Memory B cell (primary cell): Measurements from ENCODE around the gene MME.
"Not testable (repeated sequence)": the region's sequence is repeated elsewhere in the genome, so short reads cannot be mapped to it uniquely, and the experiment has no call there.

Source experiments
- ATAC-seq: fragments of 150-1000 bp; cut with Tn5 transposase; 2 replicates; pipeline ENCODE4 v1.10.0; 2021; ENCODE audit warnings: low read depth, mild to moderate bottlenecking, moderate library complexity
- DNase-seq, 2 donors: peaks; one replicate each; pipeline ENCODE4 v3.0.0; 2022; ENCODE audit warnings: low spot score in 2 of 2
- H3K27ac Mint-ChIP-seq: one replicate; pipeline ENCODE4 v1.8.0; 2022; ENCODE audit warnings: mild to moderate bottlenecking, moderate library complexity, mixed read lengths
- H3K27me3 Mint-ChIP-seq: one replicate; pipeline ENCODE4 v1.8.0; 2022; ENCODE audit warnings: mixed read lengths
- H3K36me3 Mint-ChIP-seq: one replicate; pipeline ENCODE4 v1.8.0; 2022; ENCODE audit warnings: mild to moderate bottlenecking, mixed read lengths
- H3K4me1 Mint-ChIP-seq: one replicate; pipeline ENCODE4 v1.8.0; 2022; ENCODE audit warnings: mixed read lengths
- H3K4me3 Mint-ChIP-seq: one replicate; pipeline ENCODE4 v1.8.0; 2022; ENCODE audit warnings: mild to moderate bottlenecking, moderate library complexity, mixed read lengths
- H3K9me3 Mint-ChIP-seq: one replicate; pipeline ENCODE4 v1.8.0; 2022; ENCODE audit warnings: mixed read lengths

MME gene

GRCh38 chr3:155202626-155203025 is 122.5 kb downstream of the MME start:
- Mint-ChIP-seq H3K4me3 (no peak overlapping the region), H3K27me3 (no peaks in the 10 kb centered on the region), H3K9me3 (peaks cover 2% of the 10 kb centered on the region), H3K27ac (no peak overlapping the region), H3K4me1 (no peaks in the 10 kb centered on the region), H3K36me3 (peaks cover 2% of the 10 kb centered on the region)
- DNase-seq (no peak), ATAC-seq (no peak)

GRCh38 chr3:155204851-155205250 is 124.7 kb downstream of the MME start:
- H3K9me3 Mint-ChIP-seq = peaks cover 2% of the 10 kb centered on the region
- H3K4me3 Mint-ChIP-seq = no peak overlapping the region
- H3K4me1 Mint-ChIP-seq = no peaks in the 10 kb centered on the region
- H3K27ac Mint-ChIP-seq = no peak overlapping the region
- no peak for ATAC-seq
- no peaks in the 10 kb centered on the region for H3K27me3 Mint-ChIP-seq
- H3K36me3 Mint-ChIP-seq = peaks cover 2% of the 10 kb centered on the region
- DNase-seq = no peak

GRCh38 chr3:155208183-155208800 is 128.2 kb downstream of the MME start:
- H3K4me3 Mint-ChIP-seq = no peak overlapping the region
- H3K36me3 Mint-ChIP-seq = no peaks in the 10 kb centered on the region
- H3K4me1 Mint-ChIP-seq = no peaks in the 10 kb centered on the region
- no peak overlapping the region for H3K27ac Mint-ChIP-seq
- H3K9me3 Mint-ChIP-seq = no peaks in the 10 kb centered on the region
- no peak for ATAC-seq
- DNase-seq = no peak
- H3K27me3 Mint-ChIP-seq = no peaks in the 10 kb centered on the region

- H3K27me3 Mint-ChIP-seq = no peaks in the 10 kb centered on the region
- DNase-seq (no peak), ATAC-seq (no peak)
- H3K36me3 Mint-ChIP-seq = no peaks in the 10 kb centered on the region
- H3K4me1 Mint-ChIP-seq = no peaks in the 10 kb centered on the region
- no peaks in the 10 kb centered on the region for H3K9me3 Mint-ChIP-seq
- no peak overlapping the region for H3K4me3 Mint-ChIP-seq
- H3K27ac Mint-ChIP-seq = no peak overlapping the region
Observed at GRCh38 chr3:155210736-155211135, 130.6 kb downstream of the MME start.

GRCh38 chr3:155211266-155211665 is 131.1 kb downstream of the MME start:
- H3K4me3 Mint-ChIP-seq = no peak overlapping the region
- no peaks in the 10 kb centered on the region for H3K4me1 Mint-ChIP-seq
- no peak for DNase-seq
- no peaks in the 10 kb centered on the region for H3K36me3 Mint-ChIP-seq
- no peaks in the 10 kb centered on the region for H3K27me3 Mint-ChIP-seq
- H3K27ac Mint-ChIP-seq = no peak overlapping the region
- H3K9me3 Mint-ChIP-seq = no peaks in the 10 kb centered on the region
- no peak for ATAC-seq

GRCh38 chr3:155211940-155212339 is 131.8 kb downstream of the MME start:
- Mint-ChIP-seq H3K4me3 (no peak overlapping the region), H3K27ac (no peak overlapping the region), H3K4me1 (no peaks in the 10 kb centered on the region), H3K9me3 (no peaks in the 10 kb centered on the region), H3K27me3 (no peaks in the 10 kb centered on the region), H3K36me3 (no peaks in the 10 kb centered on the region)
- DNase-seq (no peak), ATAC-seq (no peak)

- not testable (repeated sequence) for H3K27ac Mint-ChIP-seq, H3K4me1 Mint-ChIP-seq, ATAC-seq, H3K9me3 Mint-ChIP-seq, DNase-seq, H3K4me3 Mint-ChIP-seq, H3K27me3 Mint-ChIP-seq, H3K36me3 Mint-ChIP-seq
Observed at GRCh38 chr3:155216007-155216406, 135.9 kb downstream of the MME start.

DNA sequence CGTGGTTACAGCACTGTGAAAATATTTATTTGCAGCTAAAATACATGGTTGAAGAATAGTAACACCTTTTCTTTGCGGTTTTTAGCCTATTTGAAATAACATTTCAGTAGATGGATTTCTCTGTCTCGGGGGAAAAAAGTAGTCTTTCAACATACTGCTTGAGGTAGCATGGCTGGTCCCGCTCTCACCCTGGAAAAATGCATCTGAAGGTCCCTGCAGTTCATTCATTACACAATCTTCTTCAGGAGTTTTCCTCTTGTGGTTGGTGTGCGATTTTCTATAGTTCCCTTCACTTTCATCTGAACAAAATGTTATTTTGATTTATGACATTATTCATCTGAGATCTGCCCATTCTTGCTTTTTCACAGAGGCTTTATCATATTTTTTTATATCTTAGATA is 137.5 kb downstream of the MME start:
- H3K27me3 Mint-ChIP-seq = no peaks in the 10 kb centered on the region
- no peak overlapping the region for H3K27ac Mint-ChIP-seq
- H3K36me3 Mint-ChIP-seq = no peaks in the 10 kb centered on the region
- no peak for DNase-seq
- no peak overlapping the region for H3K4me3 Mint-ChIP-seq
- no peaks in the 10 kb centered on the region for H3K4me1 Mint-ChIP-seq
- H3K9me3 Mint-ChIP-seq = peaks cover 5% of the 10 kb centered on the region
- no peak for ATAC-seq

GRCh38 chr3:155218462-155218861 is 138.3 kb downstream of the MME start:
- Mint-ChIP-seq H3K36me3 (no peaks in the 10 kb centered on the region), H3K27ac (no peak overlapping the region)
- no peak for ATAC-seq

DNA sequence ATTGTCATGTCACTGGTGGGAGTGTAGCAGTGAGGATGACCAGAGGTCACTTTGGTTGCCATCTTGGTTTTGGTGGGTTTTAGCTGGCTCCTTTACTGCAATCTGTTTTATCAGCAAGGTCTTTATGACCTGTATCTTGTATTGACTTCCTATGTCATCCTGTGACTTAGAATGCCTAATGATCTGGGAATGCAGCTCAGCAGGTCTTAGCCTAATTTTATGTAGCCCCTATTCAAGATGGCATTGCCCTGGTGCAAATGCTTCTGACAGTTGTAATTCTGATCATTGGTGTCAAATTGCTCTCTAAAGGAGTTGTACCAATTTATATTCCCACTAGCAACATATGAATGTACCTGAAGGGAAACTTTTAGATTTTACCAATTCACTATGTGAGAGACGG is 139.0 kb downstream of the MME start:
- Mint-ChIP-seq H3K4me3 (no peak overlapping the region), H3K36me3 (no peaks in the 10 kb centered on the region), H3K27ac (no peak overlapping the region), H3K4me1 (no peaks in the 10 kb centered on the region), H3K27me3 (no peaks in the 10 kb centered on the region), H3K9me3 (peaks cover 5% of the 10 kb centered on the region)
- ATAC-seq (no peak), DNase-seq (no peak)

More at GRCh38 chr3:155218462-155218861, 138.3 kb downstream of the MME start:
- Mint-ChIP-seq H3K4me3 (no peak overlapping the region), H3K4me1 (no peaks in the 10 kb centered on the region), H3K9me3 (peaks cover 5% of the 10 kb centered on the region), H3K27me3 (no peaks in the 10 kb centered on the region)
- no peak for DNase-seq

DNA sequence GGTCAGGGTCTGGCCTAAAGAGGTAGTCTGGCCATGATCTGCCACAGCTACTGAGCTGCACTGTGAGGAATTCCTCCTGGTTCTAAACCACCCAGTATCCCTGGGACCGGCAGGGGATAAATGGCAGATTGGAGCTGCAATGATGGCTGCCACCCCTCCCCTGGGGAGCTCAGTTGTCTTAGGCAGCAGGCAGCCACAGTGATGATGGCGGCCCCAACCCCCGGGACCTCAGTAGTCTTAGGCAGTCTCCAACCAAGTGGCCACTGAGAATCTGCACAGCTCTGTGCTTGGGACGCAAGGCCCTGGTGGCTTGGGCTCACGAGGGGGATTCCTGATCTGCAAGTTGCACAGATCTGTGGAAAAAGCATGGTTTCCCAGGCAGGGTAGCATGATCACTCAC is 145.3 kb downstream of the MME start:
- Mint-ChIP-seq H3K4me1 (no peaks in the 10 kb centered on the region), H3K9me3 (peaks cover 2% of the 10 kb centered on the region), H3K36me3 (no peaks in the 10 kb centered on the region), H3K27me3 (peaks cover 2% of the 10 kb centered on the region), H3K27ac (no peak overlapping the region), H3K4me3 (no peak overlapping the region)
- ATAC-seq (no peak), DNase-seq (no peak)

DNA sequence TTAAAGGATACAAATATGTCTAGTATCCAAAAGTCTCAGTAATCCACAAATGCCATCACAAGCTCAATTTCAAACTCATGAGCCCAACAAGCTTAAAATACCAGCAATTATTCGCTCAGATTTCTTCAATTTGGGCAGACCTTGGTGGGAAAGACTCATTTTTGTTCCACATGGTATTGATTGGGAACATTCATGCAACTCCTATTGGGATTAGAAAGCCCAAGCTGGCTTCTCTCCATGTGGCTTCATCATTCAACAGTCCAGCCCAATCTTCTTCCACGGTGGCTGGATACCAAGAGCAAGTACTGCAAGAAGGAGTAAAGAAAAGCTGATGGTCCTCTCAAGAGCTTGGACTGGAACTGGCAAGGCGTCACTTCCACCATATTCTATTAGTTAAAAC is 147.0 kb downstream of the MME start:
- H3K27me3 Mint-ChIP-seq = peaks cover 2% of the 10 kb centered on the region
- H3K4me3 Mint-ChIP-seq = no peak overlapping the region
- no peaks in the 10 kb centered on the region for H3K36me3 Mint-ChIP-seq
- ATAC-seq = no peak
- H3K27ac Mint-ChIP-seq = no peak overlapping the region
- DNase-seq = no peak
- no peaks in the 10 kb centered on the region for H3K9me3 Mint-ChIP-seq
- no peaks in the 10 kb centered on the region for H3K4me1 Mint-ChIP-seq

DNA sequence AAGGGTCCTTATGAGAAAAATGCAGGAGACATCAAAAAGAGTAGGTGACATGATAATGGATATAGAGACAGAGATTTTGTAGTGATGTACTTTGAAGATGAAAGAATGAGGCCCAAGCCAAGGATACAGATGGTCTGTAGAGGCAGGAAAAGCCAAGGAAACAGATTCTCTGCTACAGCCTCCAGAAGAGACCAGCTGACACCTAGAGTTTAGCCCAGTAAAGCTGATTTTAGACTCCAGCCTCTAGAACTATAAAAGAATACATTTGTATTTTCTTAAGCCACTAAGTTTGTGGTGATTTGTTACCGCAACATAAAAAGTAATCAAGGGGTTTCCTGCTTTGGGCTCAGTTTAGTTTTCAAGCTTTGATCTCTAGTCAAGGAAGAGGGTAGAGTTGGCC is 148.6 kb downstream of the MME start:
- Mint-ChIP-seq H3K4me1 (no peaks in the 10 kb centered on the region), H3K36me3 (no peaks in the 10 kb centered on the region), H3K4me3 (no peak overlapping the region), H3K27me3 (peaks cover 2% of the 10 kb centered on the region), H3K9me3 (no peaks in the 10 kb centered on the region), H3K27ac (no peak overlapping the region)
- no peak for ATAC-seq
- no peak for DNase-seq

GRCh38 chr3:155229086-155229485 is 149.0 kb downstream of the MME start:
- Mint-ChIP-seq H3K9me3 (no peaks in the 10 kb centered on the region), H3K27ac (no peak overlapping the region)

GRCh38 chr3:155230382-155230781 is 150.3 kb downstream of the MME start:
- ATAC-seq (no peak), DNase-seq (no peak)
- H3K27ac Mint-ChIP-seq = no peak overlapping the region
- peaks cover 2% of the 10 kb centered on the region for H3K27me3 Mint-ChIP-seq
- no peak overlapping the region for H3K4me3 Mint-ChIP-seq
- H3K4me1 Mint-ChIP-seq = no peaks in the 10 kb centered on the region
- H3K36me3 Mint-ChIP-seq = no peaks in the 10 kb centered on the region
- no peaks in the 10 kb centered on the region for H3K9me3 Mint-ChIP-seq

More at GRCh38 chr3:155229086-155229485, 149.0 kb downstream of the MME start:
- Mint-ChIP-seq H3K36me3 (no peaks in the 10 kb centered on the region), H3K4me1 (no peaks in the 10 kb centered on the region), H3K27me3 (peaks cover 2% of the 10 kb centered on the region), H3K4me3 (no peak overlapping the region)
- DNase-seq (no peak), ATAC-seq (no peak)
